HEK293 (cell line): ENCODE measurements around the gene SULT2A1.
"Not testable (repeated sequence)": the region's sequence is repeated elsewhere in the genome, so short reads cannot be mapped to it uniquely, and the experiment has no call there.

Experiments used
- KLF9 ChIP-seq: fragments of 450-650 bp; formaldehyde crosslinking; IDR thresholded peaks from 2 replicates; pipeline ENCODE4 v1.5.1; 2016; ENCODE audit warnings: missing biosample characterization, missing genetic modification characterization, low read depth
- YY1 ChIP-seq: fragments of 450-650 bp; formaldehyde crosslinking; IDR thresholded peaks from 2 replicates; pipeline ENCODE4 v1.5.1; 2018; ENCODE audit warnings: missing biosample characterization, missing genetic modification characterization
- ZNF248 ChIP-seq: fragments of 450-650 bp; formaldehyde crosslinking; IDR thresholded peaks from 2 replicates; pipeline ENCODE4 v1.5.1; 2017; ENCODE audit warnings: missing biosample characterization, missing genetic modification characterization
- ZNF530 ChIP-seq: fragments of 450-650 bp; formaldehyde crosslinking; IDR thresholded peaks from 2 replicates; pipeline ENCODE4 v1.5.1; 2016; ENCODE audit warnings: low read depth, missing biosample characterization, missing genetic modification characterization
- TF ChIP-seq, protein P1 (sequence below): fragments of 450-650 bp; formaldehyde crosslinking; IDR thresholded peaks from 2 replicates; pipeline ENCODE4 v1.5.1; 2016; ENCODE audit warnings: missing biosample characterization, missing genetic modification characterization
- TF ChIP-seq, protein P2 (sequence below): fragments of 450-650 bp; formaldehyde crosslinking; IDR thresholded peaks from 2 replicates; pipeline ENCODE4 v1.5.1; 2016; ENCODE audit warnings: missing biosample characterization, missing genetic modification characterization
- TF ChIP-seq, protein P3 (sequence below): fragments of 450-650 bp; formaldehyde crosslinking; IDR thresholded peaks from 2 replicates; pipeline ENCODE4 v1.5.1; 2016; ENCODE audit warnings: missing biosample characterization, missing genetic modification characterization

DNA sequence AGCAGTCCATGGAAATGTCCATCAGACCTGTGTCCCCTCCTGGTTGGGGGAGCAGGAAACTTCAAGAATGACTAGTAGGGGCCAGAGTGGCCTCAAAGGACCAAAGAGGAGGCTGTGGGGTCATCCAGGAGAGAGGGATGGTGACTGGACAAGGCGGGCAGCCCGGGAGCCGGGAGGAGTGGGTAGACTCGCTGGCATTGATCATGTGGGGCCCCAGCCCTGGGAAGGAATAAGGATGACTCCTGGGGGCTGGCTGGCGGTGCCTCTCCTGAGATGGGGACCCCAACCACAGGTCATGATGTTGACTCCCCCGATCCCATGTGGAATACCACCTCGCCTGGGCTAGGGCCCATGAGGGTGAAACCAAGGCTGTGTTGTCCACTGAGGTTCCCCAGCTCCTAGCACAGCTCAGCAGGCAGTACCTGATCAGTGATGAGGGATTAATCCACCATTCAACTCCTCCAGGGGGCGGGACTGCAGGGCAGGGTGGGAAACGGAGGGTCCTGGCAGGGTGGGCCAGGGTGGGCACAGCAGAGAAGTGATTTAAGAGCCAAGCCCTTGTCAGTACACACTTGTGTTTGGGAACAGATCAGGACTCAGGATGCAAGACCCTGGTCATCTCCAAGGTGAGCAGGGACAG lies 27.3 kb downstream of the SULT2A1 start, which contains the start of gene TPRX2:
- not testable (repeated sequence) for TF ChIP-seq ZNF248 (tag by site-specific recombination); KLF9; YY1; ZNF530 (tag by site-specific recombination)
- TF ChIP-seq, protein P1, sequence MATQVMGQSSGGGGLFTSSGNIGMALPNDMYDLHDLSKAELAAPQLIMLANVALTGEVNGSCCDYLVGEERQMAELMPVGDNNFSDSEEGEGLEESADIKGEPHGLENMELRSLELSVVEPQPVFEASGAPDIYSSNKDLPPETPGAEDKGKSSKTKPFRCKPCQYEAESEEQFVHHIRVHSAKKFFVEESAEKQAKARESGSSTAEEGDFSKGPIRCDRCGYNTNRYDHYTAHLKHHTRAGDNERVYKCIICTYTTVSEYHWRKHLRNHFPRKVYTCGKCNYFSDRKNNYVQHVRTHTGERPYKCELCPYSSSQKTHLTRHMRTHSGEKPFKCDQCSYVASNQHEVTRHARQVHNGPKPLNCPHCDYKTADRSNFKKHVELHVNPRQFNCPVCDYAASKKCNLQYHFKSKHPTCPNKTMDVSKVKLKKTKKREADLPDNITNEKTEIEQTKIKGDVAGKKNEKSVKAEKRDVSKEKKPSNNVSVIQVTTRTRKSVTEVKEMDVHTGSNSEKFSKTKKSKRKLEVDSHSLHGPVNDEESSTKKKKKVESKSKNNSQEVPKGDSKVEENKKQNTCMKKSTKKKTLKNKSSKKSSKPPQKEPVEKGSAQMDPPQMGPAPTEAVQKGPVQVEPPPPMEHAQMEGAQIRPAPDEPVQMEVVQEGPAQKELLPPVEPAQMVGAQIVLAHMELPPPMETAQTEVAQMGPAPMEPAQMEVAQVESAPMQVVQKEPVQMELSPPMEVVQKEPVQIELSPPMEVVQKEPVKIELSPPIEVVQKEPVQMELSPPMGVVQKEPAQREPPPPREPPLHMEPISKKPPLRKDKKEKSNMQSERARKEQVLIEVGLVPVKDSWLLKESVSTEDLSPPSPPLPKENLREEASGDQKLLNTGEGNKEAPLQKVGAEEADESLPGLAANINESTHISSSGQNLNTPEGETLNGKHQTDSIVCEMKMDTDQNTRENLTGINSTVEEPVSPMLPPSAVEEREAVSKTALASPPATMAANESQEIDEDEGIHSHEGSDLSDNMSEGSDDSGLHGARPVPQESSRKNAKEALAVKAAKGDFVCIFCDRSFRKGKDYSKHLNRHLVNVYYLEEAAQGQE (tag by site-specific recombination) = not testable (repeated sequence)
- TF ChIP-seq, protein P2, sequence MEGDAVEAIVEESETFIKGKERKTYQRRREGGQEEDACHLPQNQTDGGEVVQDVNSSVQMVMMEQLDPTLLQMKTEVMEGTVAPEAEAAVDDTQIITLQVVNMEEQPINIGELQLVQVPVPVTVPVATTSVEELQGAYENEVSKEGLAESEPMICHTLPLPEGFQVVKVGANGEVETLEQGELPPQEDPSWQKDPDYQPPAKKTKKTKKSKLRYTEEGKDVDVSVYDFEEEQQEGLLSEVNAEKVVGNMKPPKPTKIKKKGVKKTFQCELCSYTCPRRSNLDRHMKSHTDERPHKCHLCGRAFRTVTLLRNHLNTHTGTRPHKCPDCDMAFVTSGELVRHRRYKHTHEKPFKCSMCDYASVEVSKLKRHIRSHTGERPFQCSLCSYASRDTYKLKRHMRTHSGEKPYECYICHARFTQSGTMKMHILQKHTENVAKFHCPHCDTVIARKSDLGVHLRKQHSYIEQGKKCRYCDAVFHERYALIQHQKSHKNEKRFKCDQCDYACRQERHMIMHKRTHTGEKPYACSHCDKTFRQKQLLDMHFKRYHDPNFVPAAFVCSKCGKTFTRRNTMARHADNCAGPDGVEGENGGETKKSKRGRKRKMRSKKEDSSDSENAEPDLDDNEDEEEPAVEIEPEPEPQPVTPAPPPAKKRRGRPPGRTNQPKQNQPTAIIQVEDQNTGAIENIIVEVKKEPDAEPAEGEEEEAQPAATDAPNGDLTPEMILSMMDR = not testable (repeated sequence)
- TF ChIP-seq, protein P3, sequence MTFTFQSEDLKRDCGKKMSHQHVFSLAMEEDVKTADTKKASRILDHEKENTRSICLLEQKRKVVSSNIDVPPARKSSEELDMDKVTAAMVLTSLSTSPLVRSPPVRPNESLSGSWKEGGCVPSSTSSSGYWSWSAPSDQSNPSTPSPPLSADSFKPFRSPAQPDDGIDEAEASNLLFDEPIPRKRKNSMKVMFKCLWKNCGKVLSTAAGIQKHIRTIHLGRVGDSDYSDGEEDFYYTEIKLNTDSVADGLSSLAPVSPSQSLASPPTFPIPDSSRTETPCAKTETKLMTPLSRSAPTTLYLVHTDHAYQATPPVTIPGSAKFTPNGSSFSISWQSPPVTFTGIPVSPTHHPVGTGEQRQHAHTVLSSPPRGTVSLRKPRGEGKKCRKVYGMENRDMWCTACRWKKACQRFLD (tag by site-specific recombination) = not testable (repeated sequence)
